Neural cell (in vitro differentiated cells): ENCODE results near the gene TMEM255B.

ENCODE experiments used
- EP300 ChIP-seq: fragments of 450-650 bp; conservative IDR thresholded peaks from 2 replicates; pipeline ENCODE4 v1.6.1; 2014; ENCODE audit warnings: antibody characterized with exemption, mild to moderate bottlenecking, moderate library complexity; ENCODE audit not compliant: poor library complexity, severe bottlenecking
- EZH2 ChIP-seq: fragments of 200-600, 300-800 bp; shearing (Covaris generic), sonication (generic); IDR thresholded peaks from 2 replicates; pipeline ENCODE4 v1.6.1; 2014; ENCODE audit warnings: antibody characterized with exemption, low read length, borderline replicate concordance, mild to moderate bottlenecking; ENCODE audit not compliant: insufficient read depth, poor library complexity, severe bottlenecking
- POLR2AphosphoS5 ChIP-seq: IDR thresholded peaks from 2 replicates; pipeline ENCODE4 v1.6.1; 2012
- RAD21 ChIP-seq: fragments of 450-650 bp; conservative IDR thresholded peaks from 2 replicates; pipeline ENCODE4 v1.6.1; 2014; ENCODE audit warnings: antibody characterized with exemption, mild to moderate bottlenecking, moderate library complexity
- SMC3 ChIP-seq: fragments of 450-650 bp; conservative IDR thresholded peaks from 2 replicates; pipeline ENCODE4 v1.6.1; 2014; ENCODE audit warnings: antibody characterized with exemption, mild to moderate bottlenecking, moderate library complexity; ENCODE audit not compliant: poor library complexity
- TAF1 ChIP-seq: IDR thresholded peaks from 2 replicates; pipeline ENCODE4 v1.6.1; 2012; ENCODE audit warnings: low read depth
- TF ChIP-seq, protein P1 (sequence below): fragments of 450-650 bp; IDR thresholded peaks from 2 replicates; pipeline ENCODE4 v1.5.1; 2014; ENCODE audit warnings: antibody characterized with exemption, mild to moderate bottlenecking, moderate library complexity; ENCODE audit not compliant: poor library complexity, severe bottlenecking
- TF ChIP-seq, protein P2 (sequence below): IDR thresholded peaks from 2 replicates; pipeline ENCODE4 v1.6.1; 2012; ENCODE audit warnings: borderline replicate concordance

DNA sequence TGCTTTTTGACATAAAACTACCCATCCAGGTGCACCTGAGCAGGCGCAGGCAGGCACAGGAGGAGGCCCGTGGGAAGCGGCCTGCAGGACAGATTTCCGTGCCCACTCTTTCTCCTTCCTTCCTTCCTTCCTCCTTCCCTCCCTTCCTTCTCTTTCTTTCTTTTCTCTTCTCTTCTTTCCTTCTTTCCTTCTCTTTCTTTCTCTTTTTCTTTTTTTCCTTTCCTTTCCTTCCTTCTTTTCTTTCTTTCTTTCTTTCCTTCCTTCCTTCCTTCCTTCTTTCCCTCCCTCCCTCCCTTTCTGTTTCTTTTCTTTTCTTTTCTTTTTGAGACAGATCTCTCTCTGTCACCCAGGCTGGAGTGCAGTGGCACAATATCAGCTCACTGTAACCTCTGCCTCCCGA lies 21.2 kb upstream of the TMEM255B start:
- TF ChIP-seq, protein P1, sequence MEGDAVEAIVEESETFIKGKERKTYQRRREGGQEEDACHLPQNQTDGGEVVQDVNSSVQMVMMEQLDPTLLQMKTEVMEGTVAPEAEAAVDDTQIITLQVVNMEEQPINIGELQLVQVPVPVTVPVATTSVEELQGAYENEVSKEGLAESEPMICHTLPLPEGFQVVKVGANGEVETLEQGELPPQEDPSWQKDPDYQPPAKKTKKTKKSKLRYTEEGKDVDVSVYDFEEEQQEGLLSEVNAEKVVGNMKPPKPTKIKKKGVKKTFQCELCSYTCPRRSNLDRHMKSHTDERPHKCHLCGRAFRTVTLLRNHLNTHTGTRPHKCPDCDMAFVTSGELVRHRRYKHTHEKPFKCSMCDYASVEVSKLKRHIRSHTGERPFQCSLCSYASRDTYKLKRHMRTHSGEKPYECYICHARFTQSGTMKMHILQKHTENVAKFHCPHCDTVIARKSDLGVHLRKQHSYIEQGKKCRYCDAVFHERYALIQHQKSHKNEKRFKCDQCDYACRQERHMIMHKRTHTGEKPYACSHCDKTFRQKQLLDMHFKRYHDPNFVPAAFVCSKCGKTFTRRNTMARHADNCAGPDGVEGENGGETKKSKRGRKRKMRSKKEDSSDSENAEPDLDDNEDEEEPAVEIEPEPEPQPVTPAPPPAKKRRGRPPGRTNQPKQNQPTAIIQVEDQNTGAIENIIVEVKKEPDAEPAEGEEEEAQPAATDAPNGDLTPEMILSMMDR, result no peak
- TF ChIP-seq EP300 (no peak), SMC3 (no peak), TAF1 (no peak), POLR2AphosphoS5 (no peak), EZH2 (no peak), RAD21 (no peak)
- TF ChIP-seq, protein P2, sequence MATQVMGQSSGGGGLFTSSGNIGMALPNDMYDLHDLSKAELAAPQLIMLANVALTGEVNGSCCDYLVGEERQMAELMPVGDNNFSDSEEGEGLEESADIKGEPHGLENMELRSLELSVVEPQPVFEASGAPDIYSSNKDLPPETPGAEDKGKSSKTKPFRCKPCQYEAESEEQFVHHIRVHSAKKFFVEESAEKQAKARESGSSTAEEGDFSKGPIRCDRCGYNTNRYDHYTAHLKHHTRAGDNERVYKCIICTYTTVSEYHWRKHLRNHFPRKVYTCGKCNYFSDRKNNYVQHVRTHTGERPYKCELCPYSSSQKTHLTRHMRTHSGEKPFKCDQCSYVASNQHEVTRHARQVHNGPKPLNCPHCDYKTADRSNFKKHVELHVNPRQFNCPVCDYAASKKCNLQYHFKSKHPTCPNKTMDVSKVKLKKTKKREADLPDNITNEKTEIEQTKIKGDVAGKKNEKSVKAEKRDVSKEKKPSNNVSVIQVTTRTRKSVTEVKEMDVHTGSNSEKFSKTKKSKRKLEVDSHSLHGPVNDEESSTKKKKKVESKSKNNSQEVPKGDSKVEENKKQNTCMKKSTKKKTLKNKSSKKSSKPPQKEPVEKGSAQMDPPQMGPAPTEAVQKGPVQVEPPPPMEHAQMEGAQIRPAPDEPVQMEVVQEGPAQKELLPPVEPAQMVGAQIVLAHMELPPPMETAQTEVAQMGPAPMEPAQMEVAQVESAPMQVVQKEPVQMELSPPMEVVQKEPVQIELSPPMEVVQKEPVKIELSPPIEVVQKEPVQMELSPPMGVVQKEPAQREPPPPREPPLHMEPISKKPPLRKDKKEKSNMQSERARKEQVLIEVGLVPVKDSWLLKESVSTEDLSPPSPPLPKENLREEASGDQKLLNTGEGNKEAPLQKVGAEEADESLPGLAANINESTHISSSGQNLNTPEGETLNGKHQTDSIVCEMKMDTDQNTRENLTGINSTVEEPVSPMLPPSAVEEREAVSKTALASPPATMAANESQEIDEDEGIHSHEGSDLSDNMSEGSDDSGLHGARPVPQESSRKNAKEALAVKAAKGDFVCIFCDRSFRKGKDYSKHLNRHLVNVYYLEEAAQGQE, result no peak
